HG03097 (cell line): ENCODE results near the gene PDP2.

ENCODE experiments used
- ATAC-seq: cut with Tn5 transposase; IDR thresholded peaks from one replicate; pipeline ENCODE4 v1.9.1; 2021; ENCODE audit not compliant: unreplicated experiment, low FRiP score

PDP2 gene

GRCh38 chr16:66901626-66902025, 21.3 kb downstream of the PDP2 start:
- ATAC-seq: no peak

- ATAC-seq: no peak
Observed at GRCh38 chr16:66902648-66903543, 22.6 kb downstream of the PDP2 start.

- no peak for ATAC-seq
Observed at GRCh38 chr16:66903544-66904427, 23.5 kb downstream of the PDP2 start.

GRCh38 chr16:66904428-66904845, 24.1 kb downstream of the PDP2 start:
- no peak for ATAC-seq

GRCh38 chr16:66904846-66905632, 24.7 kb downstream of the PDP2 start:
- ATAC-seq: no peak

- no peak for ATAC-seq
Observed at GRCh38 chr16:66905633-66906539, 25.6 kb downstream of the PDP2 start.

- ATAC-seq: no peak
Observed at GRCh38 chr16:66906916-66907836, 26.9 kb downstream of the PDP2 start.

- ATAC-seq: no peak
Observed at GRCh38 chr16:66908116-66908515, 27.8 kb downstream of the PDP2 start.

- no peak for ATAC-seq
Observed at GRCh38 chr16:66908762-66909559, 28.6 kb downstream of the PDP2 start.

- no peak for ATAC-seq
Observed at GRCh38 chr16:66910175-66910940, 30.0 kb downstream of the PDP2 start.

- no peak for ATAC-seq
Observed at GRCh38 chr16:66911112-66911511, 30.8 kb downstream of the PDP2 start.

- ATAC-seq: no peak
Observed at GRCh38 chr16:66911801-66912200, 31.5 kb downstream of the PDP2 start.

- ATAC-seq: no peak
Observed at GRCh38 chr16:66913081-66913480, 32.8 kb downstream of the PDP2 start.

GRCh38 chr16:66913711-66914110, 33.4 kb downstream of the PDP2 start:
- ATAC-seq: no peak

GRCh38 chr16:66914541-66914940, 34.2 kb downstream of the PDP2 start:
- ATAC-seq: no peak

GRCh38 chr16:66915041-66915440, 34.7 kb downstream of the PDP2 start:
- ATAC-seq: no peak

- no peak for ATAC-seq
Observed at GRCh38 chr16:66916518-66916917, 36.2 kb downstream of the PDP2 start.
